Astrocyte of the spinal cord (primary cell): ENCODE data around the gene SLC28A1.

Source experiments
- DNase-seq: peaks from one replicate; pipeline ENCODE4 v3.0.0; 2011; ENCODE audit warnings: low read depth, low spot score
- H3K4me3 ChIP-seq: 2 replicates; pipeline ENCODE4 v1.5.1; 2011; ENCODE audit warnings: low read depth, mild to moderate bottlenecking, low read length, moderate library complexity
- in situ Hi-C: cut with HindIII; loops from 2 replicates; pipeline ENCODE4 v1.10.0; 2017; ENCODE audit warnings: low sequenced_read_pairs
- TF ChIP-seq, protein P1 (sequence below): IDR thresholded peaks from 2 replicates; pipeline ENCODE4 v1.5.1; 2012; ENCODE audit warnings: low read depth, mild to moderate bottlenecking, low read length, inconsistent platforms

SLC28A1 gene

DNA sequence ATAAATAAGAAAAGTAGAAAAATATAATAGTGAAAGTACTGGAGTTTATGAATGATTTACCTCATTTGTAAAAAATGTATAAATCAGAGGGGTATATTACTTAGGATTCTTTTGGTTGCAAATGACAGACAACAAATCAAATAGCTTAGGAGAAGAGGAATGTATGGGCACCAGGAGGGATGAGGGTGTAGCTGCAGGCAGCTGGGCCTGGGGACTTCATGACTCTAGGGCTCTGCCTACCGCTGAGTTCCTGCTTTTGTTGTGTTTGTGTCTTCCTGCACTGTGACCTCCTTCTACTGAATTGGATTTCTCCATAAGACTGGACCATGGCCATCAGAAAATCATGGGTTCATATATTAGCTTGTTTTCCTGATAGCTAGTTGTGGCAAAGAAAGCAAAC is 69.3 kb downstream of the SLC28A1 start:
- H3K4me3 ChIP-seq: no peak overlapping the region
- TF ChIP-seq, protein P1, sequence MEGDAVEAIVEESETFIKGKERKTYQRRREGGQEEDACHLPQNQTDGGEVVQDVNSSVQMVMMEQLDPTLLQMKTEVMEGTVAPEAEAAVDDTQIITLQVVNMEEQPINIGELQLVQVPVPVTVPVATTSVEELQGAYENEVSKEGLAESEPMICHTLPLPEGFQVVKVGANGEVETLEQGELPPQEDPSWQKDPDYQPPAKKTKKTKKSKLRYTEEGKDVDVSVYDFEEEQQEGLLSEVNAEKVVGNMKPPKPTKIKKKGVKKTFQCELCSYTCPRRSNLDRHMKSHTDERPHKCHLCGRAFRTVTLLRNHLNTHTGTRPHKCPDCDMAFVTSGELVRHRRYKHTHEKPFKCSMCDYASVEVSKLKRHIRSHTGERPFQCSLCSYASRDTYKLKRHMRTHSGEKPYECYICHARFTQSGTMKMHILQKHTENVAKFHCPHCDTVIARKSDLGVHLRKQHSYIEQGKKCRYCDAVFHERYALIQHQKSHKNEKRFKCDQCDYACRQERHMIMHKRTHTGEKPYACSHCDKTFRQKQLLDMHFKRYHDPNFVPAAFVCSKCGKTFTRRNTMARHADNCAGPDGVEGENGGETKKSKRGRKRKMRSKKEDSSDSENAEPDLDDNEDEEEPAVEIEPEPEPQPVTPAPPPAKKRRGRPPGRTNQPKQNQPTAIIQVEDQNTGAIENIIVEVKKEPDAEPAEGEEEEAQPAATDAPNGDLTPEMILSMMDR: no peak
- in situ Hi-C loops: no loop called here
- no peak for DNase-seq

DNA sequence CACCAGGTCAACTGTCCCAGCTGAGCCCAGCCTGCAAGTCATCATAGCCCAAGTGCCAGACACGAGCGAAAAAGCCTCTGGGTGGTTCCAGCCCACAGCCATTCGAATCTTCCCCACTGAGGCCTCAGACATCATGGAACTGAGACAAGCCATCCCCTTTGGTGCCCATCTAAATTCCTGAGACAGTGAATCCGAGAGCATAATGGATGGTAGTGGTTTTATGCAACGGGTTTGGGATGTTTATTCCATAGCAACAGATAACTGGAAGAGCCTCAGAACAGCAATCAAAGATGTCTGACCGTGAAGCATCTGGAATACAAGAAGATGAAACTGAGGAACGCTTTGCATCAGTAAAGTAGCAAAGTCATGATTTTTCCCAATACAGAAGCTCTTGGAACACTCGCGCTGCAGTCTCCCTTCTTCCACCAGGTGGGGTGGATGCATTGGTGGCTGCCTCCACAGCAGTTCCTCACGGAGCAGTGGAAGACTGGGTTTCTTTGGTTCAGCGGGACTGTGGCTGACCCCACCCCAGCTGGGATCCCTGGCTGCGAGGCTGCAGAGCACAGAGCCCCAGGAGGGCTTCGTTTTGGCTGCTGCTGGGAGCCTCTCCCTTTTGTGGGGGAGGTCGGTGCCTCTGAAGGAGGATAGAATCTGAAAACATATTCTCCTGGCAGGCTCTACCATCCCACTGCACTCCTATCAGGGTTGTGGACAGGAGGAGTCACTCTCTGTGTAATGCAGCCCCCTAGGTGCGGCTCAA is 70.8 kb downstream of the SLC28A1 start:
- DNase-seq: peak; percentile 80
- in situ Hi-C loops: no loop called here
- TF ChIP-seq, protein P1: peak; percentile 95
- H3K4me3 ChIP-seq: peak overlapping the region; percentile 12

DNA sequence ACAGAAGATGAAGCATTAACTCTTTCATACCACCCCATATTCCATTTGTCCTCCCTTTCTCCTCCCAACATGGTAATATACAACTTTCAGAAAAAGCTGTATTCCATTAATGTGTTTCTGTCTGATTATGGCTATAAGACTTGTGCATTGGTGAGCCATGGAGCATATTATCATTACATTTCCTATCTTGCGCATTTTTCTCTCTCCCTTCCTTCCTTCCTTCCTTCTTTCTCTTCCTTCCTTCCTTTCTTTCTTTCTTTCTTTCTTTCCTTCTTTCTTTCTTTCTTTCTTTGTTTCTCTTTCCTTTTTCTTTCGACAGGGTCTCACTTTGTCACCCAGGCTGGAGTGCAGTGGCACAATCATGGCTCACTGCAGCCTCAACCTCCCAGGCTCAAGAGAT is 71.7 kb downstream of the SLC28A1 start:
- in situ Hi-C loops: no loop called here
- no peak for DNase-seq
- no peak overlapping the region for H3K4me3 ChIP-seq
- TF ChIP-seq, protein P1: no peak

GRCh38 chr15:84960391-84961113 is 76.1 kb downstream of the SLC28A1 start:
- no peak overlapping the region for H3K4me3 ChIP-seq
- TF ChIP-seq, protein P1: no peak
- in situ Hi-C loops: no loop called here
- peak; percentile 18 for DNase-seq

DNA sequence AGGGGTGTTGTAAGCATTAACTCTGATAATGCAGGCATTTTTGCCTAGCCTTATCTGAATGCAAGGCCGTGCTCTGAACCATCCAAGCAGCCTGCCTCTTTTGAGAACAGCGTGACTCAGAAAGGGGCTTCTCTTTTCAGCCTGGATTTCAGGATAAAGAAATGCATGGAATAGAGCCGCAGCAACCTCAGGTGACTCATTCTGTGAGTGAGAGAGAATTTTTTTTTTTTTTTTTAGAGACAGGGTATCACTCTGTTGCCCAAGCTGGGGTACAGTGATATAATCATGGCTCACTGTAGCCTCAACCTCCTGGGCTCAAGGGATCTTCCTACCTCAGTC is 76.6 kb downstream of the SLC28A1 start:
- DNase-seq: peak; percentile 81
- TF ChIP-seq, protein P1: no peak
- no peak overlapping the region for H3K4me3 ChIP-seq
- in situ Hi-C loops: no loop called here

DNA sequence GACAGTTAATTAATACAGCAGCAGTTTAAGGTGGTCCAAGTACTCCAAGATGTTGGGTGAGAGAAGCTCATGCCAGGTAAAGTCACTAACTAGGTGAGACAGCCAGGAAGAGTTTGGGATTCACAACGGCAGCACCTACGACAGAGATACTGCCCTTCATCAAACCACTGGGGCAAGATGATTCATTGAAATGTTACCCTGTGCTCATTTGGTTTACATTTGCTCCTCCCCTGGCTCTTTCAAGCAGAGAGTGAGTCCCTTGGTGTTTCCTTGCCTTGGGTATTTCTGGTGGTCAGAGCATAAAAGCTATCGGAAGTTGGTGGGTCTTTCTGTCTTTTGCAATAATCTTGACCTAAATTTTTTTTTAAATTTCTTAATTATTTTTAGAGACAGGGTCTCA is 77.2 kb downstream of the SLC28A1 start:
- TF ChIP-seq, protein P1: no peak
- DNase-seq: no peak
- in situ Hi-C loops: no loop called here
- H3K4me3 ChIP-seq: no peak overlapping the region
